Cerebellar cortex (tissue), 1 donor: ENCODE data around the gene C1QB.

Source experiments
- DNase-seq: peaks from one replicate; pipeline ENCODE4 v3.0.0-alpha.2; 2015; ENCODE audit warnings: low spot score

Gene C1QB

GRCh38 chr1:22633697-22634463 lies 19.2 kb upstream of the C1QB start:
- DNase-seq, result no peak

- no peak for DNase-seq
Measured at GRCh38 chr1:22635436-22635835, 17.6 kb upstream of the C1QB start.

GRCh38 chr1:22636353-22636752 lies 16.7 kb upstream of the C1QB start, which contains the start of gene C1QA:
Gene C1QA, plus strand, starts transcription at chr1:22636628. Its CDS starts 989 bp downstream, at chr1:22637617.
- no peak for DNase-seq

- no peak for DNase-seq
Measured at GRCh38 chr1:22636927-22637326, 16.1 kb upstream of the C1QB start.

- no peak for DNase-seq
Measured at GRCh38 chr1:22637907-22638445, 15.1 kb upstream of the C1QB start.

- no peak for DNase-seq
Measured at GRCh38 chr1:22638476-22639234, 14.4 kb upstream of the C1QB start.

- no peak for DNase-seq
Measured at GRCh38 chr1:22639286-22639685, 13.8 kb upstream of the C1QB start.

GRCh38 chr1:22641247-22641646 lies 11.8 kb upstream of the C1QB start:
- DNase-seq, result no peak

GRCh38 chr1:22641906-22642636 lies 11.0 kb upstream of the C1QB start:
- peak; percentile 48 for DNase-seq

- DNase-seq, result no peak
Measured at GRCh38 chr1:22643381-22643780, 9.7 kb upstream of the C1QB start, which contains the start of gene C1QC. Gene C1QC, plus strand, starts transcription at chr1:22643633. Its CDS starts 391 bp downstream, at chr1:22644024.

GRCh38 chr1:22643928-22644327 lies 9.1 kb upstream of the C1QB start:
- DNase-seq, result no peak

- DNase-seq, result no peak
Measured at GRCh38 chr1:22645931-22646330, 7.1 kb upstream of the C1QB start.

- no peak for DNase-seq
Measured at GRCh38 chr1:22646384-22646783, 6.7 kb upstream of the C1QB start.

- no peak for DNase-seq
Measured at GRCh38 chr1:22650089-22650693, 2.8 kb upstream of the C1QB start.

- DNase-seq, result no peak
Measured at GRCh38 chr1:22651941-22652856, 837 bp upstream of the C1QB start.

GRCh38 chr1:22654692-22655091 lies 1.7 kb downstream of the C1QB start:
- DNase-seq, result no peak

- DNase-seq, result no peak
Measured at GRCh38 chr1:22658385-22659163, 5.5 kb downstream of the C1QB start.

GRCh38 chr1:22660716-22661241 lies 7.7 kb downstream of the C1QB start:
- no peak for DNase-seq

- no peak for DNase-seq
Measured at GRCh38 chr1:22661880-22662279, 8.8 kb downstream of the C1QB start.

- peak; percentile 45 for DNase-seq
Measured at GRCh38 chr1:22662318-22662717, 9.3 kb downstream of the C1QB start.
